Type B pancreatic cell (in vitro differentiated cells): ENCODE results near the gene EML1. TPM values are rescaled to one million over a fixed set of nuclear protein-coding genes. Genes with fewer than 3 reads are reported as not detected.

ENCODE experiments used
- DNase-seq: peaks from one replicate; pipeline ENCODE4 v3.0.0; 2021; ENCODE audit warnings: mixed read lengths; ENCODE audit not compliant: unreplicated experiment; ENCODE audit errors: extremely low spot score
- H3K27ac Mint-ChIP-seq: 2 replicates; pipeline ENCODE4 v1.8.0; 2021; ENCODE audit warnings: mild to moderate bottlenecking, mixed read lengths
- H3K27me3 Mint-ChIP-seq: 2 replicates; pipeline ENCODE4 v1.8.0; 2021; ENCODE audit warnings: mixed read lengths
- H3K36me3 Mint-ChIP-seq: 2 replicates; pipeline ENCODE4 v1.8.0; 2021; ENCODE audit warnings: mixed read lengths
- H3K4me1 Mint-ChIP-seq: one replicate; pipeline ENCODE4 v1.8.0; 2021; ENCODE audit warnings: mixed read lengths; ENCODE audit not compliant: unreplicated experiment
- H3K4me3 Mint-ChIP-seq: 2 replicates; pipeline ENCODE4 v1.8.0; 2021; ENCODE audit warnings: mild to moderate bottlenecking, mixed read lengths
- H3K9me3 Mint-ChIP-seq: 2 replicates; pipeline ENCODE4 v1.8.0; 2021; ENCODE audit warnings: mixed read lengths
- CTCF ChIP-seq: fragments of 200-600 bp; sonication (generic); conservative IDR thresholded peaks from 2 replicates; pipeline ENCODE4 v1.5.0; 2021; ENCODE audit warnings: antibody characterized with exemption, mild to moderate bottlenecking
- total RNA-seq: library from RNA; stranded (reverse); gene quantifications from 2 replicates; pipeline ENCODE4 v1.2.1, GENCODE V29; 2021; ENCODE audit warnings: low replicate concordance

The EML1 gene
- total RNA-seq, 1 donor from 2014 or later, result 45.7 TPM

- no peak for TF ChIP-seq CTCF
- Mint-ChIP-seq H3K4me3 (no peak overlapping the region), H3K36me3 (no peaks in the 10 kb centered on the region), H3K27me3 (peaks cover 11% of the 10 kb centered on the region), H3K4me1 (peaks cover 31% of the 10 kb centered on the region), H3K27ac (peak overlapping the region; percentile 87), H3K9me3 (no peaks in the 10 kb centered on the region)
- DNase-seq, result no peak
These were observed 42.3 kb upstream of the EML1 start for GRCh38 chr14:99750746-99751450.

GRCh38 chr14:99751539-99752485 lies 41.4 kb upstream of the EML1 start:
- Mint-ChIP-seq H3K27ac (peak overlapping the region; percentile 87), H3K27me3 (peaks cover 11% of the 10 kb centered on the region), H3K4me1 (peaks cover 28% of the 10 kb centered on the region), H3K36me3 (no peaks in the 10 kb centered on the region), H3K9me3 (no peaks in the 10 kb centered on the region), H3K4me3 (peak overlapping the region; percentile 29)
- DNase-seq, result no peak
- no peak for TF ChIP-seq CTCF

- no peak for TF ChIP-seq CTCF
- Mint-ChIP-seq H3K4me1 (peaks cover 24% of the 10 kb centered on the region), H3K27ac (peak overlapping the region; percentile 87), H3K36me3 (no peaks in the 10 kb centered on the region), H3K27me3 (peaks cover 11% of the 10 kb centered on the region), H3K4me3 (peak overlapping the region; percentile 31), H3K9me3 (no peaks in the 10 kb centered on the region)
- no peak for DNase-seq
These were observed 40.6 kb upstream of the EML1 start for GRCh38 chr14:99752486-99753121.

DNA sequence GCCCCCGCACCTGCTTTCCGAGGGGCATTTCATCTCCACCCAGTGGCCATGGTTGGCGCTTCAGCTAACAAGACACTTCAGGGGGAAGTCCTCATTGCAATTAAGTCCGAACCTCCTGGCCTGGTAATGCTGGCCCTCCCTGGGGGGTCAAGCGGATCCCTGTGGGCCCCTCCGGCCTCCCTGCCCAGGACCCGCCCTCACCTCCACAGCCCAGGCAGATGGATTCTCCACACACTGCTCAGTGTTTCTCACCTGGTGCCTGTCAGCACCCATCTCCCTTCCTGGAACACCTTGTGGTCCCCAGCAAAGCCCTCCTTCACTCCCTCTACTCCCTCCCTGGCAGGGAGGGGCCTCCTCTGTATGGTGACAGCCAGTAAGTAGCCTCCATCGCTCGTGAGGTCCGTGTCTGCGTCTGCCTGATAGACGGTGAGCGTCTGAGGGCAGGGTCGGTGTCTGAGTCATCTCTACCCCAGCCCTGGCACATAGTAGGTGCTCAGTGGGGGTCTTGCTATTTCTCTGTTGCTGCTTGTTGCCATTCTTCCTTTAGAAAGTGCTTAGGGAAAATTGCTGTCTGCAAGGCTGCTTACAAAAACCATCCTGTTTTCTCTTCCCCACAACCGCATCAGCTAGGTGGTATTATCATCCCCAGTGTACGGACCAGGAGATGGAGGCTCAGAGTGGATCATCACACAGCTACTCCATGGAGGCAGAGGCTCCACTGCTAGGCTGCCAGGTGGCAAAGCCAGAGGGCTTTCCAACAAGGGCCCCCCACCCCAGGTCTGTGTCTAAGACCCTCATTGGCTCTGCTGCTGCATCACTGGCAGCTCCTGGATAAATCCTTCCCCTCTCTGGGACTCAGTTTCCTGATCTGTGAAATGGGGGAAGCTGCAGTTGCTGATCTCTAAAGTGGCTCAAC lies 39.7 kb upstream of the EML1 start:
- Mint-ChIP-seq H3K27ac (peak overlapping the region; percentile 83), H3K4me1 (peaks cover 28% of the 10 kb centered on the region), H3K36me3 (no peaks in the 10 kb centered on the region), H3K9me3 (no peaks in the 10 kb centered on the region), H3K4me3 (no peak overlapping the region), H3K27me3 (peaks cover 11% of the 10 kb centered on the region)
- no peak for DNase-seq
- no peak for TF ChIP-seq CTCF
